ENCODE measurements around the gene CCDC127.
"Not testable (repeated sequence)": the region's sequence is repeated elsewhere in the genome, so short reads cannot be mapped to it uniquely, and the experiment has no call there.

DNA sequence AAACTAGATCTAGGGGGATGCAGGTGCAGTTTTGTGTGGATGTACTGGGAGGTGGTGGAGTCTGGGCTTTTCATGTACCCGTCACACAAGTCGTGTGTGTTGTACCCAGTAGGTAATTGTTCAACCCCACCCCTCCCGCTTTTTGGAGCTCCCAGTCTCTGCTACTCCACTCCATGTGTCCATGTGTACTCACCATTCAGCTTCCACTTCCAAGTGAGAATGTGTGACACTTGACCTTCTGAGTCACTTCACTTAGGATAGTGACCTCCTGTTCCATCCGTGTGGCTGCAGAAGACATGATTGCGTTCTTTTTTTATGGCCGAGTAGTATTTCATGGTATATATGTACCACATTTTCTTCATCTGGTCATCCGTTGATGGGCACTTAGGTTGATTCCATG, 22.6 kb upstream of the CCDC127 start:
- TF ChIP-seq, protein P1, sequence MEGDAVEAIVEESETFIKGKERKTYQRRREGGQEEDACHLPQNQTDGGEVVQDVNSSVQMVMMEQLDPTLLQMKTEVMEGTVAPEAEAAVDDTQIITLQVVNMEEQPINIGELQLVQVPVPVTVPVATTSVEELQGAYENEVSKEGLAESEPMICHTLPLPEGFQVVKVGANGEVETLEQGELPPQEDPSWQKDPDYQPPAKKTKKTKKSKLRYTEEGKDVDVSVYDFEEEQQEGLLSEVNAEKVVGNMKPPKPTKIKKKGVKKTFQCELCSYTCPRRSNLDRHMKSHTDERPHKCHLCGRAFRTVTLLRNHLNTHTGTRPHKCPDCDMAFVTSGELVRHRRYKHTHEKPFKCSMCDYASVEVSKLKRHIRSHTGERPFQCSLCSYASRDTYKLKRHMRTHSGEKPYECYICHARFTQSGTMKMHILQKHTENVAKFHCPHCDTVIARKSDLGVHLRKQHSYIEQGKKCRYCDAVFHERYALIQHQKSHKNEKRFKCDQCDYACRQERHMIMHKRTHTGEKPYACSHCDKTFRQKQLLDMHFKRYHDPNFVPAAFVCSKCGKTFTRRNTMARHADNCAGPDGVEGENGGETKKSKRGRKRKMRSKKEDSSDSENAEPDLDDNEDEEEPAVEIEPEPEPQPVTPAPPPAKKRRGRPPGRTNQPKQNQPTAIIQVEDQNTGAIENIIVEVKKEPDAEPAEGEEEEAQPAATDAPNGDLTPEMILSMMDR (conservative IDR thresholded peaks at IDR 0.05), result not testable (repeated sequence)
- TF ChIP-seq EZH2 (IDR thresholded peaks at IDR 0.05; ENCODE audit: low read depth), result not testable (repeated sequence)

All from PC-9 (cell line).